OCI-LY7 (cell line): ENCODE measurements around the gene CSHL1. TPM values are rescaled to one million over a fixed set of nuclear protein-coding genes. Genes with fewer than 3 reads are reported as not detected.
A peak's percentile ranks its signal among the peaks of the same experiment; 100 is the strongest.
"Not testable (repeated sequence)": the region's sequence is repeated elsewhere in the genome, so short reads cannot be mapped to it uniquely, and the experiment has no call there.

Experiments
- BruUV-seq: library from RNA; stranded (reverse); fragments of 400-500 nt; replicated peaks from 2 replicates; lab custom pipeline; 2021; lab: Mats Ljungman, UMichigan
- CTCF ChIA-PET: fragments of 300-600 bp; sonication (Branson Sonifier 250); formaldehyde crosslinking; loops from one replicate; lab custom pipeline; 2022; ENCODE audit warnings: antibody characterized with exemption; ENCODE audit not compliant: unreplicated experiment; lab: Charles Lee
- POLR2A ChIA-PET: fragments of 300-600 bp; sonication (Branson Sonifier 250); formaldehyde crosslinking; loops from one replicate; lab custom pipeline; 2022; ENCODE audit warnings: antibody characterized with exemption; lab: Charles Lee
- DNase-seq: peaks from one replicate; pipeline ENCODE4 v3.0.0-alpha.2; 2015; ENCODE audit warnings: low spot score
- H2AFZ ChIP-seq: fragments of 200-600 bp; sonication (generic), shearing (Covaris generic); 2 replicates; pipeline ENCODE4 v1.6.1; 2014; ENCODE audit warnings: mild to moderate bottlenecking, antibody characterized with exemption, low read length, moderate library complexity
- H3K27ac ChIP-seq: fragments of 200-600 bp; sonication (generic); 2 replicates; pipeline ENCODE4 v1.5.1; 2014; ENCODE audit warnings: mixed run types, low read depth, mild to moderate bottlenecking, moderate library complexity, low read length, inconsistent platforms; ENCODE audit not compliant: poor library complexity, severe bottlenecking
- H3K36me3 ChIP-seq: fragments of 200-600 bp; sonication (generic); 2 replicates; pipeline ENCODE4 v1.6.1; 2014; ENCODE audit warnings: mild to moderate bottlenecking, antibody characterized with exemption, low read length, moderate library complexity, mixed read lengths; ENCODE audit not compliant: insufficient read depth
- H3K4me1 ChIP-seq: fragments of 200-600 bp; sonication (generic); 2 replicates; pipeline ENCODE4 v1.5.1; 2014; ENCODE audit warnings: mild to moderate bottlenecking, low read length; ENCODE audit not compliant: insufficient read depth, poor library complexity, severe bottlenecking
- H3K4me2 ChIP-seq: fragments of 200-600 bp; sonication (generic); 2 replicates; pipeline ENCODE4 v1.6.1; 2014; ENCODE audit warnings: mild to moderate bottlenecking, low read length
- H3K4me3 ChIP-seq: fragments of 200-600 bp; sonication (generic); 2 replicates; pipeline ENCODE4 v1.5.1; 2014; ENCODE audit warnings: mild to moderate bottlenecking, low read depth, low read length; ENCODE audit not compliant: poor library complexity, severe bottlenecking
- H3K79me2 ChIP-seq: fragments of 200-600 bp; sonication (generic); 2 replicates; pipeline ENCODE4 v1.6.1; 2016; ENCODE audit warnings: low read depth, mild to moderate bottlenecking, low read length, moderate library complexity, mixed read lengths; ENCODE audit not compliant: insufficient read depth
- H3K9me2 ChIP-seq: fragments of 200-600 bp; sonication (generic); 2 replicates; pipeline ENCODE4 v1.6.1; 2016; ENCODE audit warnings: mild to moderate bottlenecking, low read length, mixed read lengths; ENCODE audit not compliant: insufficient read depth
- H3K9me3 ChIP-seq: fragments of 200-600 bp; sonication (generic); 2 replicates; pipeline ENCODE4 v1.6.1; 2014; ENCODE audit warnings: mild to moderate bottlenecking, mixed run types, low read length, mixed read lengths
- H4K20me1 ChIP-seq: fragments of 200-600 bp; sonication (generic); 2 replicates; pipeline ENCODE4 v1.6.1; 2014; ENCODE audit warnings: mild to moderate bottlenecking, antibody characterized with exemption, low read length, moderate library complexity, mixed read lengths; ENCODE audit not compliant: insufficient read depth
- CTCF ChIP-seq: fragments of 200-600 bp; sonication (generic); conservative IDR thresholded peaks from 2 replicates; pipeline ENCODE4 v1.5.1; 2014; ENCODE audit warnings: mild to moderate bottlenecking, antibody characterized with exemption, low read length, moderate library complexity, mixed read lengths
- intact Hi-C: fragments of 100-400 bp; cut with micrococcal nuclease; formaldehyde crosslinking; loops from one replicate; pipeline ENCODE4 v1.10.0; 2022; ENCODE audit not compliant: unreplicated experiment
- total RNA-seq, 2 experiments: library from RNA; depleted of rRNA in 1 of 2; stranded (reverse); fragments of >200 nt in 1 of 2; shearing (Covaris generic) in 1 of 2; gene quantifications; 2 replicates each; pipeline ENCODE4 v1.2.3, GENCODE V29; 2014 to 2022

Gene CSHL1
- total RNA-seq, 2 experiments from 2014 or later: not detected

- H3K9me2 ChIP-seq, H3K4me1 ChIP-seq, H3K4me2 ChIP-seq, H3K36me3 ChIP-seq, H3K4me3 ChIP-seq, intact Hi-C loops, POLR2A ChIA-PET, H3K27ac ChIP-seq, H2AFZ ChIP-seq, H3K79me2 ChIP-seq, BruUV-seq, H3K9me3 ChIP-seq, H4K20me1 ChIP-seq: not testable (repeated sequence)
- peak; percentile 66 for TF ChIP-seq CTCF
- peak; percentile 60 for DNase-seq
- CTCF ChIA-PET: interaction anchor here (0.8 kb wide), 1 partner anchor 244 kb away, joined by 3 read pairs; no protein-coding TSS in a partner anchor
Measured at GRCh38 chr17:63889026-63889848, 21.8 kb downstream of the CSHL1 start.

- H3K4me3 ChIP-seq, H3K27ac ChIP-seq, H3K9me2 ChIP-seq, CTCF ChIA-PET, H2AFZ ChIP-seq, BruUV-seq, H4K20me1 ChIP-seq, H3K79me2 ChIP-seq, H3K4me2 ChIP-seq, H3K36me3 ChIP-seq, H3K9me3 ChIP-seq, POLR2A ChIA-PET, H3K4me1 ChIP-seq, DNase-seq, intact Hi-C loops: not testable (repeated sequence)
Measured at GRCh38 chr17:63885119-63885518, 25.9 kb downstream of the CSHL1 start.

DNA sequence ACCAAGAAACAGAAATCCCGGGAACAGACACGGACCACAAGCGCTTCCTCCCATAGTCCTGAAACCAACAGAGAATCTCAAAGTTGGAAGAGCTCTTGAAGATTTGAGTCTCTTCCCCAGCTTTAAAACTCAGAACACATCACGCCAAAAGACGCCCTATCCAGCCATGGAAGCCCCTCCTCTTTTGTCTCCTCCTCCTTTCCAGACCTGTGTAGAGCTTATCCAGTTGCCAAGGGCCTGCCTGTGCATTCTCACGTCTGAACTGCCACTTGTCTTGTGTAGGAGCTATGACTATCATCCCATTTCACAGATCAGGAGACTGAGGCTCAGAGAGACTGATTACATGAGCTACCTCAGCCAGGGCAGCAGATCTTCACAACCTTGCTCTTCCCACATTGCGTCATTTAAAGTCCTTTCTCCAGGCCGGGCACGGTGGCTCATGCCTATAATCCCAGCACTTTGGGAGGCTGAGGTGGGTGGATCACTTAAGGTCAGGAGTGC, 28.4 kb downstream of the CSHL1 start:
- H3K36me3 ChIP-seq, intact Hi-C loops, H3K4me2 ChIP-seq, H3K4me1 ChIP-seq, H3K9me3 ChIP-seq, H3K27ac ChIP-seq, DNase-seq, CTCF ChIA-PET, H4K20me1 ChIP-seq, BruUV-seq, H2AFZ ChIP-seq, H3K9me2 ChIP-seq, H3K4me3 ChIP-seq, H3K79me2 ChIP-seq: not testable (repeated sequence)
- POLR2A ChIA-PET: interaction anchor here (0.7 kb wide), 1 partner anchor 93 kb away, joined by 4 read pairs; no protein-coding TSS in a partner anchor
